T-helper 2 cell (primary cell): ENCODE data around the gene CUBN.
"Not testable (repeated sequence)": the region's sequence is repeated elsewhere in the genome, so short reads cannot be mapped to it uniquely, and the experiment has no call there.

Experiments used
- DNase-seq, 5 experiments: peaks; one replicate each; pipeline versions ENCODE4 v3.0.0 to v3.0.0-alpha.2; 2012 to 2022

The CUBN gene

GRCh38 chr10:16854623-16855022 lies 275.0 kb downstream of the CUBN start:
- DNase-seq: no peak

- DNase-seq: no peak
Measured at GRCh38 chr10:16853809-16854208, 275.8 kb downstream of the CUBN start.

DNA sequence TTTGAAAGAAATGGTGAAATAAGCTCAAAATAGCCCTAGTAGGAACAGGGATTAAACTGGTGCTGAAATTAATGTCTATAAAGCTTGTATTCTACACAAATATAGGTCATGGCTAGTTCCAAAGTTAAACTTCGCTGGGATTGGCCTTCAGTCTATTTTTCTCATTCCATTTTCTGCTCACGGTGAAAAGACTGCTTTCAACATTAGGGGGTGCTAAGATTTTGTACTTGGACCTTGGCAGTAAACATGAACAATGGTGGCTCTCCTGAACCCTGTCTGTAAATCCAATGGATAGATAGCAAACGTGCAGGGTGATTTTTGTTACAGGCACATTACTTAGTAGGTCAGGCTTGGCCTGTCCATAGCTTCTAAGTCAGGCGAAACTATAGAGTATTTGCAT lies 276.4 kb downstream of the CUBN start:
- peak in 1 of 5 experiments; percentile 36 for DNase-seq

DNA sequence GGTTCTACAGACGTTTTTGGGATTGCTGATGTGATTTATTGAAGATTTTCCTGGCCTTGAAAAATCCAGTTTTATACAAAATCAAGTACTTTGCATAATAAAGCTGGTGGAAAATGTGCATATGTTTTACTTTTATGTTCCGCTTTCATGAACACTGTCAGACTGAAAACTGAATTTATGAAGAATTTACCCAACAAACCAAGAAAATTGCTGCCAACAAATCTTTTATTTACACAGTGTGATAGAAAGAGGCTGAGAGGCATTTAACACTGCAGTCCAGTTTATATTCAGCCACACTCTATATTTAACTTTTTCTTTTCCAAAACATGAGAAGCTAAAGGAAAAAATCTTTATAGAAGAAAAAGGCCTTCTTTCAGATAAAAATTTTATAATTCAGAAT lies 277.0 kb downstream of the CUBN start:
- no peak for DNase-seq

GRCh38 chr10:16848562-16849154 lies 281.0 kb downstream of the CUBN start:
- DNase-seq: no peak

- no peak for DNase-seq
Measured at GRCh38 chr10:16847644-16848043, 282.0 kb downstream of the CUBN start.

- DNase-seq: no peak
Measured at GRCh38 chr10:16845248-16845647, 284.4 kb downstream of the CUBN start.

- DNase-seq: peak in 2 of 5 experiments; percentile 42 to 66
Measured at GRCh38 chr10:16843252-16843870, 286.2 kb downstream of the CUBN start.

DNA sequence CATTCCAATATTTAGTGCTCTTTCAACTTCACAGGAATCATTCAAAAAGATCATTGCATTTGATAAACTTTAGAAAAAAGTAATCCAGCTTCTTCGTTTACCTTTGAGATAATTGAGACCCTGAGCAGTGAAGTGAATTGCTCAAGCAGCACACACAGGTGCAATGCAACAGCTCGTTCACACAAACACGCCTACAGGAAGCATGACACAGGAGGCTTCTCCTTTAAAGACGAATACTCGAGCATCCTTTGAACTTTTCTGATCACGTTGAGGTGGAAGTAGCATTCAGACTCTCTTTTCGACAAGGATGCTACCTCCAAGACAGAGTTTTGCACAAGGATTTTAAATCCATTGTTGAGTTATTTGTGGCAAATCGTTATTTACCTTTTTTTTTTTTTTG lies 294.4 kb downstream of the CUBN start:
- DNase-seq: peak in 2 of 5 experiments; percentile 12 to 71

- no peak for DNase-seq
Measured at GRCh38 chr10:16832351-16833080, 297.1 kb downstream of the CUBN start.

GRCh38 chr10:16828701-16829175 lies 300.9 kb downstream of the CUBN start:
- DNase-seq: no peak

DNA sequence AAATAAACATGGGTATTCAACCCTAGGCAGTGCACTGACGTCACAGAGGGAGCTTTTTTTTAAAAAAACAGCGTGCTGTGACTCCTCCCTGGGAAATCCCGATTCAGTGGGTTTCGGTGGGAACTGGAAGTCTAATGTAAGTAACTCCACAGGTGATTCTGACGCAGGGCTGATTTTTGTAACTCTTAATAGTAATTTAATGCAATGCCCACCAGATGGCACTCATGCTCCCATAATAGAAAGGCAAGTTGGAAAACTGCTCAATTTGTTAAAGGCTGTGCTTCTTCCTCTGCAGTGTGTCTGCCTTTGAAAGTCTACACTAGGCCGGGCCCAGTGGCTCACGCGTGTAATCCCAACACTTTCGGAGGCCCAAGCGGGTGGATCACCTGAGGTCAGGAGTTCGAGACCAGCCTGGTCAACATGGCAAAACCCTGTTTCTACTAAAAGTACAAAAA lies 301.5 kb downstream of the CUBN start:
- DNase-seq: peak in 4 of 5 experiments; percentile 17 to 76 (median 36)

GRCh38 chr10:16827474-16827873 lies 302.1 kb downstream of the CUBN start:
- DNase-seq: not testable (repeated sequence)

DNA sequence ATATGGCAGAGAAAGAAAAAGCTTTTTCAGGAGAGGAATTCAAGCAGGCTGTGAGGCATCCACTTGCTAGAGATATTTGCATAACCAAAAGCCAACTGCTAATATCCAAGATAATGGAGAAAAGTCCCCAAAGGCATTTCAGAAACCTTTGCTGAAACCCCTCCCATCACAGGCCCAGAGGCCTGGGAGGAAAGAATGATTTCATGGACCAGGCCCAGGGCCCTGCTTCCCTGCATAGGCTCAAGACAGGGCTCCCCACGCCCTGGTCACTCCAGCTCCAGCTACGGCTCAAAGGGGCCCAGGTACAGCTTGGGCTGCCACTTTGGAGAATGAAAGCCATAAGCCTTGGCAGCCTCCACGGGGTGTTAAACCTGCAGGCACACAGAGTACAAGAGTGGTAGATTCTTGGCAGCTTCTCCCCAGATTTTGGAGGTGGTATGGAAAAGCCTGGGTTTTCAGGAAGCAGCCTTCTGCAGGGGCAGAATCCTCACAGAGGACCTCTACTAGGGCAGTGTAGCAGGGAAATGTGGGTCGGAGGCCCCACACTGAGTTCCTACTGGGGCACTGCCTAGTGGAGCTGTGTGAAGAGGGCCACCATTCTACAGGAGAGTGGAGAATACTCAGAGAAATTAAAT lies 306.8 kb downstream of the CUBN start:
- no peak for DNase-seq

GRCh38 chr10:16822027-16822426 lies 307.6 kb downstream of the CUBN start:
- no peak for DNase-seq

- DNase-seq: no peak
Measured at GRCh38 chr10:16820421-16820820, 309.2 kb downstream of the CUBN start.

GRCh38 chr10:16820018-16820417 lies 309.6 kb downstream of the CUBN start:
- DNase-seq: no peak

GRCh38 chr10:16819436-16819835 lies 310.2 kb downstream of the CUBN start:
- no peak for DNase-seq

DNA sequence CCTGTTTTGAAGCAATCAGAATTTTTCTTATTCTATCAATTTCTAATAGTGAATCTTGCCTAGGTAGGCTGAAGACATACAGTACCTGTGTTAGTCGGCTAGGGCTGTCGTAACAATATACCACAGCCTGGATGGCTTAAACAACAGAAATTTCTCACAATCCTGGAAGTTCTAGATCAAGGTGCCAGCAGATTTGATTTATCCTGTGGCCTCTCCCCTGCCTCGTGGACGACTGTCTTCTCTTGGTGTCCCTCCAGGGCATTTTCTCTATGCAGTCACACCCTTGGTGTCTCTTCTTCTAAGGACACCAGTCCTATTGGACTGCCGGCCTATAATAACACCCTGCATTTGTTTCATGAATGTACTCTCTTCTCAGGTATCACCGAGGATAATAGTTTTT lies 310.6 kb downstream of the CUBN start:
- no peak for DNase-seq

- DNase-seq: peak; percentile 99 to 100 (median 100)
Measured at GRCh38 chr10:16817125-16818019, 312.2 kb downstream of the CUBN start, which contains the start of gene RSU1. TSS of gene RSU1 (minus strand) at chr10:16817424. CDS start at chr10:16817081, 343 bp downstream.

- DNase-seq: peak in 1 of 5 experiments; percentile 5
Measured at GRCh38 chr10:16816830-16817124, 312.8 kb downstream of the CUBN start.

DNA sequence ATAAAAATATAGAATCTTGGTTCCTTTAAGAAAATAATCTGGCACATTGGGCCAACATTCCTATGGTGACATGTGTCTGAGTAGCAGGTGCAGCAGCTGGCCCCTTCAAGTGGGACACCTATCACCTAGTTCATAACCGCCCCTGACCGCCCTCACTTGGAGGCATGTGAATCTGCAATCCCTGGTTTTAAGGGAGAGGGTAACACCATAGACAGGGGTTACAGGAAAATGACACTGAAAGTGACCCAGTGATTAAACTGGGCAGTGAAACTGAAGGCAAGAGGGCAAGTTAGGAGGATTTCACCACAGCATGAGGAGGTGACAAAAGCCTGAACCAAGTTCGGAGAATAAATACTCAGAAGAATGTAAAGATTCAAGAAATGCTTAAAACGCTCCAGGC lies 313.4 kb downstream of the CUBN start:
- no peak for DNase-seq
